CD4-positive, alpha-beta T cell (primary cell): Measurements from ENCODE around the gene CABP2. TPM values are rescaled to one million over a fixed set of nuclear protein-coding genes. Genes with fewer than 3 reads are reported as not detected.

Experiments
- ATAC-seq: fragments of 200-7000 bp; cut with Tn5 transposase; one replicate; pipeline ENCODE4 v1.10.0; 2022; ENCODE audit warnings: mild to moderate bottlenecking; ENCODE audit not compliant: poor library complexity
- CTCF ChIA-PET: fragments of 350-600 bp; sonication (Branson Sonifier 250); formaldehyde crosslinking; loops from one replicate; lab custom pipeline; 2021; ENCODE audit warnings: antibody characterized with exemption, inconsistent platforms; lab: Charles Lee
- POLR2A ChIA-PET: fragments of 350-600 bp; sonication (Branson Sonifier 250); formaldehyde crosslinking; loops from one replicate; lab custom pipeline; 2021; ENCODE audit warnings: antibody characterized with exemption, inconsistent platforms; lab: Charles Lee
- DNase-seq, 14 experiments: peaks; one replicate each; pipeline ENCODE4 v3.0.0-alpha.2; 2013 to 2020; ENCODE audit warnings: mixed read lengths in 2 of 14
- H3K27ac ChIP-seq, 2 donors: one replicate each; pipeline versions ENCODE4 v1.5.1 to v1.7.0; 2013; ENCODE audit warnings: low read length in 2 of 2, low read depth in 1 of 2, mild to moderate bottlenecking in 1 of 2
- H3K27me3 ChIP-seq, 2 experiments: 1 replicate in 1 of 2; 2 replicates in 1 of 2; pipeline versions ENCODE4 v1.6.1 to v1.7.0; 2013; ENCODE audit warnings: low read length in 2 of 2, control low read depth in 1 of 2, mild to moderate bottlenecking in 1 of 2, moderate library complexity in 1 of 2; ENCODE audit not compliant: insufficient read depth in 2 of 2, control insufficient read depth in 1 of 2
- H3K36me3 ChIP-seq: one replicate; pipeline ENCODE4 v1.6.1; 2013; ENCODE audit warnings: low read length, control low read depth; ENCODE audit not compliant: insufficient read depth
- H3K4me1 ChIP-seq: one replicate; pipeline ENCODE4 v1.6.1; 2013; ENCODE audit warnings: low read length, control low read depth; ENCODE audit not compliant: insufficient read depth
- H3K4me3 ChIP-seq: one replicate; pipeline ENCODE4 v1.5.1; 2013; ENCODE audit warnings: mild to moderate bottlenecking, low read length, moderate library complexity
- H3K9me3 ChIP-seq, 2 experiments: 1 replicate in 1 of 2; 2 replicates in 1 of 2; pipeline versions ENCODE4 v1.6.1 to v1.7.0; 2013; ENCODE audit warnings: low read length in 2 of 2, mild to moderate bottlenecking in 2 of 2, control low read depth in 1 of 2, moderate library complexity in 1 of 2; ENCODE audit not compliant: control insufficient read depth in 1 of 2, insufficient read depth in 1 of 2
- H3K27ac Mint-ChIP-seq: one replicate; pipeline ENCODE4 v1.8.0; 2020; ENCODE audit warnings: mixed read lengths
- H3K27me3 Mint-ChIP-seq: one replicate; pipeline ENCODE4 v1.8.0; 2021; ENCODE audit warnings: mixed read lengths
- H3K36me3 Mint-ChIP-seq: one replicate; pipeline ENCODE4 v1.8.0; 2021; ENCODE audit warnings: low read depth, mixed read lengths
- H3K4me1 Mint-ChIP-seq: one replicate; pipeline ENCODE4 v1.8.0; 2021; ENCODE audit warnings: low read depth, mixed read lengths
- H3K4me3 Mint-ChIP-seq: one replicate; pipeline ENCODE4 v1.8.0; 2020; ENCODE audit warnings: mild to moderate bottlenecking, mixed read lengths
- H3K9me3 Mint-ChIP-seq: one replicate; pipeline ENCODE4 v1.8.0; 2020; ENCODE audit warnings: mixed read lengths
- CTCF ChIP-seq: fragments of 200-600 bp; IDR thresholded peaks from one replicate; pipeline ENCODE4 v1.8.0; 2022; ENCODE audit warnings: antibody characterized with exemption, mild to moderate bottlenecking
- intact Hi-C, 2 experiments: fragments of 100-400 bp; cut with DNase I in 1 of 2; cut with micrococcal nuclease in 1 of 2; formaldehyde crosslinking; loops; one replicate each; pipeline versions ENCODE4 v1.15.1 to v1.9.0; 2023 to 2025; cut with DNase I, micrococcal nuclease
- total RNA-seq, 174 experiments: library from RNA in 2 of 174; stranded (reverse) in 2 of 174; gene quantifications; one replicate each; pipeline ENCODE4 v1.2.3 and lab custom pipeline; 2021 to 2026

The CABP2 gene
- total RNA-seq, 2 experiments from 2014 or later, result not detected

GRCh38 chr11:67530282-67530592, 7.0 kb upstream of the CABP2 start:
- H3K4me1 Mint-ChIP-seq, result no peaks in the 10 kb centered on the region
- peaks cover 4 to 8% of the 10 kb centered on the region in 2 experiments for H3K9me3 ChIP-seq
- CTCF ChIA-PET, result no interaction called here
- DNase-seq (no peak), ATAC-seq (no peak)
- POLR2A ChIA-PET, result no interaction called here
- intact Hi-C loops, result no loop called here
- H3K4me3 Mint-ChIP-seq, result no peak overlapping the region
- no peak overlapping the region for H3K27ac Mint-ChIP-seq
- no peaks in the 10 kb centered on the region for H3K4me1 ChIP-seq
- TF ChIP-seq CTCF, result no peak
- H3K9me3 Mint-ChIP-seq, result peaks cover 5% of the 10 kb centered on the region
- no peaks in the 10 kb centered on the region for H3K27me3 ChIP-seq
- no peaks in the 10 kb centered on the region for H3K36me3 Mint-ChIP-seq
- H3K36me3 ChIP-seq, result no peaks in the 10 kb centered on the region
- no peak overlapping the region for H3K4me3 ChIP-seq
- peaks cover 7% of the 10 kb centered on the region for H3K27me3 Mint-ChIP-seq
- H3K27ac ChIP-seq, result no peak overlapping the region

- Histone ChIP-seq H3K4me1 (no peaks in the 10 kb centered on the region), H3K9me3 (peaks cover 0 to under 1% of the 10 kb centered on the region in 2 experiments), H3K36me3 (no peaks in the 10 kb centered on the region), H3K27me3 (no peaks in the 10 kb centered on the region), H3K4me3 (no peak overlapping the region), H3K27ac (no peak overlapping the region)
- H3K27ac Mint-ChIP-seq, result no peak overlapping the region
- ChIA-PET POLR2A (no interaction called here), CTCF (no interaction called here)
- no peak for TF ChIP-seq CTCF
- no peak for ATAC-seq
- no peaks in the 10 kb centered on the region for H3K9me3 Mint-ChIP-seq
- H3K36me3 Mint-ChIP-seq, result no peaks in the 10 kb centered on the region
- peaks cover 7% of the 10 kb centered on the region for H3K27me3 Mint-ChIP-seq
- intact Hi-C loops, result no loop called here
- no peak for DNase-seq
- no peaks in the 10 kb centered on the region for H3K4me1 Mint-ChIP-seq
- no peak overlapping the region for H3K4me3 Mint-ChIP-seq
Measured at GRCh38 chr11:67528376-67528775, 5.1 kb upstream of the CABP2 start.

DNA sequence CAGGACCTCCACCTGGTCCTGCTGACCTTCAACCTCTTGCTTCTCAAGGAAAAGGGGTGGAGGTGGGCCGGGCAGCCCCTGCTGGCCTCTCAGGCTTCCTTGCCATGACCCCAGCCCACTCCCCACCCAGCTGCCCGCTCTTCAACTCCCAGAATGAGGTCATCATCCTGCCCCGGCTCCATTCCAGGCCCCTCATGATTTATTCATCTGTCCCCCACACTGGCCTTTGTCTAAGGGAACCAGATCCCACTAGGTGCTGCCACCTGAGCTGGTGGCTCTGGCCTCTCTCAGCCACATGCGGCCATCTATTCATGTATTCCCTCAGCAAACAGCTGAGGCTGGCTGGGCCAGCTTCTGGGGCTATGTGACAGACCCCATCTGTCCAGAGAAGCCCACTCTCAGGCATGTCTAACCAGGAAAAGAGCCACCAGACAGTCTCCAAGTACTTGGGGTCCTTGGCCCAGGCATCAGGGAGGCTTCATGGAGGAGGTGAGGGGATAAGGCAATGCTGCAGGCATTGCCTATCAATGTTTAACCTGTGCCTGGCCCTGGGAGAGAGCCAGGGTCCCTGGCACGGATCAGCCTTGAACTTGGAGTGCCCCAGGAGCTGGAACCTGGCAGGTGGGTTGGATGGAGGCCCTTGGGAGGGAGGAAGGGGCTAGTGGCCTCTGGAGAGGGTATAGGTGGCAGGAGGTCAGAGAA, 2.2 kb upstream of the CABP2 start:
- ATAC-seq (no peak), DNase-seq (no peak)
- Histone ChIP-seq H3K36me3 (no peaks in the 10 kb centered on the region), H3K27ac (no peak overlapping the region), H3K4me3 (no peak overlapping the region), H3K4me1 (no peaks in the 10 kb centered on the region), H3K27me3 (no peaks in the 10 kb centered on the region), H3K9me3 (no peaks in the 10 kb centered on the region)
- Mint-ChIP-seq H3K4me3 (no peak overlapping the region), H3K9me3 (no peaks in the 10 kb centered on the region), H3K36me3 (no peaks in the 10 kb centered on the region), H3K4me1 (no peaks in the 10 kb centered on the region), H3K27me3 (peaks cover 7% of the 10 kb centered on the region), H3K27ac (no peak overlapping the region)
- no peak for TF ChIP-seq CTCF
- CTCF ChIA-PET, result no interaction called here
- intact Hi-C loops, result no loop called here
- POLR2A ChIA-PET, result no interaction called here
